ENCODE results near the gene ARID2. TPM values are rescaled to one million over a fixed set of nuclear protein-coding genes. Genes with fewer than 3 reads are reported as not detected.

The ARID2 gene
- total RNA-seq, 1 donor from 2014 or later: 53.6 TPM

- Mint-ChIP-seq H3K4me3 (no peak overlapping the region), H3K36me3 (ENCODE audit: low read depth) (peaks cover 20% of the 10 kb centered on the region), H3K27ac (ENCODE audit: unreplicated experiment) (no peak overlapping the region), H3K9me3 (no peaks in the 10 kb centered on the region), H3K27me3 (ENCODE audit: low read depth) (no peaks in the 10 kb centered on the region), H3K4me1 (no peaks in the 10 kb centered on the region)
- TF ChIP-seq CTCF (conservative IDR thresholded peaks at IDR 0.05): no peak
- no peak for DNase-seq (ENCODE audit: low read depth, low spot score)
Observed at GRCh38 chr12:45866299-45866698, 136.8 kb downstream of the ARID2 start.

GRCh38 chr12:45872446-45872845 lies 142.9 kb downstream of the ARID2 start:
- H3K9me3 Mint-ChIP-seq: peaks cover 4% of the 10 kb centered on the region
- H3K27me3 Mint-ChIP-seq (ENCODE audit: low read depth): no peaks in the 10 kb centered on the region
- no peak overlapping the region for H3K4me3 Mint-ChIP-seq
- no peak for TF ChIP-seq CTCF (conservative IDR thresholded peaks at IDR 0.05)
- peaks cover 48% of the 10 kb centered on the region for H3K36me3 Mint-ChIP-seq (ENCODE audit: low read depth)
- no peak for DNase-seq (ENCODE audit: low read depth, low spot score)
- no peaks in the 10 kb centered on the region for H3K4me1 Mint-ChIP-seq
- no peak overlapping the region for H3K27ac Mint-ChIP-seq (ENCODE audit: unreplicated experiment)

- no peaks in the 10 kb centered on the region for H3K27me3 Mint-ChIP-seq (ENCODE audit: low read depth)
- no peak for DNase-seq (ENCODE audit: low read depth, low spot score)
- H3K9me3 Mint-ChIP-seq: peaks cover 10% of the 10 kb centered on the region
- H3K4me3 Mint-ChIP-seq: no peak overlapping the region
- H3K27ac Mint-ChIP-seq (ENCODE audit: unreplicated experiment): no peak overlapping the region
- peaks cover 52% of the 10 kb centered on the region for H3K36me3 Mint-ChIP-seq (ENCODE audit: low read depth)
- peaks cover 33% of the 10 kb centered on the region for H3K4me1 Mint-ChIP-seq
- no peak for TF ChIP-seq CTCF (conservative IDR thresholded peaks at IDR 0.05)
Observed at GRCh38 chr12:45877069-45877468, 147.6 kb downstream of the ARID2 start.

- no peak for TF ChIP-seq CTCF (conservative IDR thresholded peaks at IDR 0.05)
- H3K9me3 Mint-ChIP-seq: peaks cover 10% of the 10 kb centered on the region
- H3K4me1 Mint-ChIP-seq: peaks cover 33% of the 10 kb centered on the region
- peaks cover 44% of the 10 kb centered on the region for H3K36me3 Mint-ChIP-seq (ENCODE audit: low read depth)
- H3K4me3 Mint-ChIP-seq: no peak overlapping the region
- peak overlapping the region; percentile 87 for H3K27ac Mint-ChIP-seq (ENCODE audit: unreplicated experiment)
- no peaks in the 10 kb centered on the region for H3K27me3 Mint-ChIP-seq (ENCODE audit: low read depth)
- no peak for DNase-seq (ENCODE audit: low read depth, low spot score)
Observed at GRCh38 chr12:45878630-45879255, 149.2 kb downstream of the ARID2 start.

GRCh38 chr12:45879363-45879895 lies 149.9 kb downstream of the ARID2 start:
- no peak for TF ChIP-seq CTCF (conservative IDR thresholded peaks at IDR 0.05)
- DNase-seq (ENCODE audit: low read depth, low spot score): no peak
- Mint-ChIP-seq H3K27me3 (ENCODE audit: low read depth) (no peaks in the 10 kb centered on the region), H3K4me1 (peaks cover 33% of the 10 kb centered on the region), H3K36me3 (ENCODE audit: low read depth) (peaks cover 39% of the 10 kb centered on the region), H3K4me3 (no peak overlapping the region), H3K9me3 (peaks cover 9% of the 10 kb centered on the region), H3K27ac (ENCODE audit: unreplicated experiment) (peak overlapping the region; percentile 87)

Data from neural crest cell (in vitro differentiated cells).